Right kidney (tissue), 1 donor: ENCODE measurements around the gene FAM177A1.

Source experiments
- DNase-seq: peaks from one replicate; pipeline ENCODE4 v3.0.0-alpha.2; 2016

FAM177A1 gene

GRCh38 chr14:35122696-35123387 is 76.8 kb downstream of the FAM177A1 start:
- DNase-seq: no peak

- DNase-seq: no peak
Observed at GRCh38 chr14:35123388-35123703, 77.3 kb downstream of the FAM177A1 start.

DNA sequence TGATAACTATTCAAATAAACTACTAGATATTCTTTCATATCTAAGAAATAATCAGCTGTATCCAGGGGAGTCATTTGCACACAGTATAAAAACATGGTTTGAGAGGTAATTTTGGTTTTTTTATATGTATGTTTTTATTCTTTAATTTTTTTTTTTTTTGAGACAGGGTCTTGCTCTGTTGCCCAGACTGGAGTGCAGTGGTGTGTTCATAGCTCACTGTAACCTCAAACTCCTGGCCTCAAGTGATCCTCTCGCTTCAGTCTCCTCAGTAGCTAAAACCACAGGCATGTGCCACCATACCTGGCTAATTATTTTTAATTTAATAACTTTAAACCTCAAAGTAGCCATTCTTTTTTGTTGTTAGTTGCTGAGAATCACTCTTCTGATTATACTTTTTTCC is 78.1 kb downstream of the FAM177A1 start:
- no peak for DNase-seq
